Endothelial cell of umbilical vein (primary cell): ENCODE measurements around the gene SYTL3. TPM values are rescaled to one million over a fixed set of nuclear protein-coding genes. Genes with fewer than 3 reads are reported as not detected.

ENCODE experiments used
- BruUV-seq: library from RNA; stranded (reverse); fragments of 400-500 nt; replicated peaks from 2 replicates; lab custom pipeline; 2021; lab: Mats Ljungman, UMichigan
- CTCF ChIA-PET: fragments of 300-600, 350-600 bp; sonication (Branson Sonifier 250); formaldehyde crosslinking; loops from one replicate; lab custom pipeline; 2021; ENCODE audit warnings: antibody characterized with exemption, inconsistent platforms; lab: Charles Lee
- POLR2A ChIA-PET: fragments of 300-600, 350-600 bp; sonication (Branson Sonifier 250); formaldehyde crosslinking; loops from one replicate; lab custom pipeline; 2021; ENCODE audit warnings: antibody characterized with exemption, inconsistent platforms; lab: Charles Lee
- DNase-seq: peaks from one replicate; pipeline ENCODE4 v3.0.0-alpha.2; 2011; ENCODE audit warnings: low read depth, low spot score
- FAIRE-seq: peaks from 2 replicates; lab custom pipeline; 2011; peaks lifted over from hg19 to GRCh38; lab: Jason Lieb, UNC
- H2AFZ ChIP-seq: 2 replicates; pipeline ENCODE4 v1.6.0; 2012; ENCODE audit warnings: low read depth, low read length, control low read depth, inconsistent platforms
- H3K27ac ChIP-seq: 2 replicates; pipeline ENCODE4 v1.5.1; 2011; ENCODE audit warnings: low read depth, mild to moderate bottlenecking, control low read depth, low read length, moderate library complexity; ENCODE audit not compliant: insufficient read depth
- H3K27me3 ChIP-seq, 2 experiments: 2 replicates each; pipeline versions ENCODE4 v1.6.0 to v1.6.1; 2011; ENCODE audit warnings: low read length in 2 of 2, mixed read lengths in 1 of 2; ENCODE audit not compliant: control insufficient read depth in 2 of 2, insufficient read depth in 2 of 2
- H3K36me3 ChIP-seq, 2 experiments: 2 replicates in 1 of 2; 3 replicates in 1 of 2; pipeline ENCODE4 v1.5.1; 2011; ENCODE audit warnings: low read length in 2 of 2, mild to moderate bottlenecking in 1 of 2, moderate library complexity in 1 of 2; ENCODE audit not compliant: control insufficient read depth in 2 of 2, insufficient read depth in 2 of 2; ENCODE audit errors: extremely low read depth in 1 of 2
- H3K4me1 ChIP-seq: 3 replicates; pipeline ENCODE4 v1.5.1; 2011; ENCODE audit warnings: mild to moderate bottlenecking, low read length; ENCODE audit not compliant: control insufficient read depth, insufficient read depth; ENCODE audit errors: extremely low read depth
- H3K4me2 ChIP-seq: 2 replicates; pipeline ENCODE4 v1.6.1; 2011; ENCODE audit warnings: low read length, control low read depth, mixed read lengths; ENCODE audit not compliant: insufficient read depth
- H3K4me3 ChIP-seq, 3 experiments: fragments of 200-600 bp in 1 of 3; sonication (generic), shearing (Covaris generic) in 1 of 3; replicated peaks in 1 of 3; 2 replicates each; pipeline ENCODE4 v1.5.1; 2011 to 2016; ENCODE audit warnings: control low read depth in 3 of 3, low read length in 3 of 3, mild to moderate bottlenecking in 2 of 3, inconsistent platforms in 1 of 3, low read depth in 1 of 3, moderate library complexity in 1 of 3; ENCODE audit not compliant: insufficient read depth in 1 of 3
- H3K79me2 ChIP-seq: 2 replicates; pipeline ENCODE4 v1.6.0; 2012; ENCODE audit warnings: low read length, inconsistent platforms; ENCODE audit not compliant: control insufficient read depth, insufficient read depth
- H3K9ac ChIP-seq: replicated peaks from 2 replicates; pipeline ENCODE3; 2011; ENCODE audit warnings: low read length, control low read depth; ENCODE audit not compliant: insufficient read depth; ENCODE audit errors: extremely low read depth
- H3K9me1 ChIP-seq: replicated peaks from 3 replicates; pipeline ENCODE4 v1.6.0; 2011; ENCODE audit warnings: mild to moderate bottlenecking, low read length; ENCODE audit not compliant: control insufficient read depth, insufficient read depth; ENCODE audit errors: extremely low read depth
- H3K9me3 ChIP-seq: replicated peaks from 2 replicates; pipeline ENCODE4 v1.5.1; 2012; ENCODE audit warnings: low read length, inconsistent platforms; ENCODE audit not compliant: control insufficient read depth, insufficient read depth
- H4K20me1 ChIP-seq: replicated peaks from 2 replicates; pipeline ENCODE3; 2011; ENCODE audit warnings: mild to moderate bottlenecking, low read length; ENCODE audit not compliant: control insufficient read depth, insufficient read depth; ENCODE audit errors: extremely low read depth
- CTCF ChIP-seq, 2 donors: IDR thresholded peaks; 1 replicate in 1 of 2; 2 replicates in 1 of 2; pipeline ENCODE4 v1.5.1; 2011; ENCODE audit warnings: low read length in 2 of 2, mild to moderate bottlenecking in 2 of 2, moderate library complexity in 2 of 2, control low read depth in 1 of 2, inconsistent platforms in 1 of 2, low read depth in 1 of 2; ENCODE audit not compliant: insufficient read depth in 1 of 2; ENCODE audit errors: extremely low read depth in 1 of 2
- EZH2 ChIP-seq: IDR thresholded peaks from 2 replicates; pipeline ENCODE4 v1.6.1; 2012; ENCODE audit warnings: borderline replicate concordance, low read depth, mild to moderate bottlenecking, moderate library complexity, low read length, inconsistent platforms; ENCODE audit not compliant: severe bottlenecking
- FOS ChIP-seq: IDR thresholded peaks from 2 replicates; pipeline ENCODE4 v1.6.1; 2011; ENCODE audit warnings: mild to moderate bottlenecking, low read length, moderate library complexity, borderline replicate concordance; ENCODE audit not compliant: insufficient read depth
- JUN ChIP-seq: IDR thresholded peaks from 2 replicates; pipeline ENCODE4 v1.6.1; 2011; ENCODE audit warnings: borderline replicate concordance, low read depth; ENCODE audit not compliant: insufficient read length, insufficient read depth
- POLR2A ChIP-seq: IDR thresholded peaks from 2 replicates; pipeline ENCODE4 v1.6.1; 2012; ENCODE audit warnings: low read depth, mild to moderate bottlenecking, control low read depth, low read length
- POLR2AphosphoS5 ChIP-seq: IDR thresholded peaks from 2 replicates; pipeline ENCODE4 v1.6.1; 2012; ENCODE audit warnings: low read depth, mild to moderate bottlenecking, control low read depth, low read length, moderate library complexity; ENCODE audit not compliant: insufficient read depth
- dilution Hi-C: fragments of 300-500 bp; cut with MboI; formaldehyde crosslinking; loops from one replicate; pipeline ENCODE4 v1.15.0; 2019; ENCODE audit warnings: low sequenced_read_pairs; ENCODE audit not compliant: extremely low pct_ligation_motif_present
- intact Hi-C: fragments of 100-400 bp; cut with micrococcal nuclease; formaldehyde crosslinking; loops from one replicate; pipeline ENCODE4 v1.10.0; 2022
- polyA plus RNA-seq, 4 experiments: library from polyadenylated mRNA; depleted of rRNA in 3 of 4; stranded (reverse) in 3 of 4; unstranded in 1 of 4; fragments of >200 nt; gene quantifications; 2 replicates each; pipeline versions ENCODE4 v1.2.1 to v1.2.3, GENCODE V29; 2011 to 2012; ENCODE audit warnings: missing spikeins in 1 of 4
- total RNA-seq: library from RNA; stranded (reverse); gene quantifications from 2 replicates; pipeline ENCODE4 v1.2.3, GENCODE V29; 2021
- TF ChIP-seq, protein P1 (sequence below): IDR thresholded peaks from 2 replicates; pipeline ENCODE4 v1.6.1; 2011; ENCODE audit not compliant: insufficient read depth, insufficient read length

Gene SYTL3
- total and polyA plus RNA-seq, 2 donors (not counting 3 experiments of a cell fraction or from before 2014, with no cell fraction given), result 0.59 to 0.77 TPM

GRCh38 chr6:158653577-158654354, 3.9 kb downstream of the SYTL3 start:
- H3K4me2 ChIP-seq, result no peak overlapping the region
- peak overlapping the region; percentile 70 for H2AFZ ChIP-seq

More at GRCh38 chr6:158653577-158654354, 3.9 kb downstream of the SYTL3 start:
- Histone ChIP-seq H3K4me3 (no peak overlapping the region), H3K9me3 (no peaks in the 10 kb centered on the region), H3K4me1 (peaks cover 7% of the 10 kb centered on the region), H4K20me1 (no peaks in the 10 kb centered on the region), H3K9ac (no peak overlapping the region), H3K36me3 (no peaks in the 10 kb centered on the region), H3K9me1 (no peaks in the 10 kb centered on the region), H3K27ac (no peak overlapping the region), H3K79me2 (no peaks in the 10 kb centered on the region), H3K27me3 (no peaks in the 10 kb centered on the region)
- DNase-seq (no peak), FAIRE-seq (no peak)
- no TSS peak for BruUV-seq
- ChIA-PET POLR2A (no interaction called here), CTCF (interaction anchor here (1.5 to 2.3 kb wide), 2 partner anchors 38 to 433 kb away, joined by 4 to 8 read pairs; no protein-coding TSS in a partner anchor)
- TF ChIP-seq, protein P1, sequence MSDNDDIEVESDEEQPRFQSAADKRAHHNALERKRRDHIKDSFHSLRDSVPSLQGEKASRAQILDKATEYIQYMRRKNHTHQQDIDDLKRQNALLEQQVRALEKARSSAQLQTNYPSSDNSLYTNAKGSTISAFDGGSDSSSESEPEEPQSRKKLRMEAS, result no peak
- TF ChIP-seq CTCF (IDR thresholded peaks at IDR 0.05; ENCODE audit: extremely low read depth in 1 of 2, insufficient read depth in 1 of 2, low read depth in 1 of 2, low read length in 2 of 2) (no peak), EZH2 (no peak), FOS (no peak), JUN (no peak), POLR2AphosphoS5 (no peak), POLR2A (no peak)
- dilution Hi-C loops (no loop called here), intact Hi-C loops (loop anchor here (1.0 kb wide), 1 partner anchor 9 kb away; no protein-coding TSS in a partner anchor)
